CD4-positive, CD25-positive, alpha-beta regulatory T cell (primary cell): ENCODE data around the gene HMX2. TPM values are rescaled to one million over a fixed set of nuclear protein-coding genes. Genes with fewer than 3 reads are reported as not detected.

Source experiments
- ATAC-seq, 2 donors: fragments of 150-1000 bp; cut with Tn5 transposase; one replicate each; pipeline ENCODE4 v1.10.0; 2021; ENCODE audit warnings: low read depth in 2 of 2, moderate number of reproducible peaks in 2 of 2, moderate library complexity in 1 of 2
- DNase-seq, 3 donors: peaks; one replicate each; pipeline versions ENCODE4 v3.0.0 to v3.0.0-alpha.2; 2012 to 2022; ENCODE audit warnings: mixed read lengths in 1 of 3
- H3K27ac ChIP-seq: one replicate; pipeline ENCODE4 v1.7.0; 2013; ENCODE audit warnings: mild to moderate bottlenecking, low read length; ENCODE audit not compliant: insufficient read depth, poor library complexity, severe bottlenecking
- H3K27me3 ChIP-seq: one replicate; pipeline ENCODE4 v1.7.0; 2013; ENCODE audit warnings: low read length; ENCODE audit not compliant: control insufficient read depth, insufficient read depth
- H3K36me3 ChIP-seq: one replicate; pipeline ENCODE4 v1.7.0; 2013; ENCODE audit warnings: mild to moderate bottlenecking, low read length, moderate library complexity; ENCODE audit not compliant: control insufficient read depth, insufficient read depth
- H3K4me1 ChIP-seq: 2 replicates; pipeline ENCODE4 v1.7.0; 2013; ENCODE audit warnings: mild to moderate bottlenecking, low read length; ENCODE audit not compliant: insufficient read depth, control insufficient read depth, poor library complexity, severe bottlenecking
- H3K4me3 ChIP-seq: one replicate; pipeline ENCODE4 v1.7.0; 2013; ENCODE audit warnings: low read depth, mild to moderate bottlenecking, low read length, moderate library complexity
- H3K9me3 ChIP-seq, 2 experiments: 1 replicate in 1 of 2; 2 replicates in 1 of 2; pipeline ENCODE4 v1.7.0; 2013; ENCODE audit warnings: low read length in 2 of 2, mild to moderate bottlenecking in 1 of 2, moderate library complexity in 1 of 2; ENCODE audit not compliant: control insufficient read depth in 2 of 2
- H3K27ac Mint-ChIP-seq, 3 donors: one replicate each; pipeline ENCODE4 v1.8.0; 2020 to 2022; ENCODE audit warnings: mild to moderate bottlenecking in 3 of 3, mixed read lengths in 3 of 3, moderate library complexity in 2 of 3
- H3K27me3 Mint-ChIP-seq: one replicate; pipeline ENCODE4 v1.8.0; 2022; ENCODE audit warnings: mild to moderate bottlenecking, mixed read lengths
- H3K36me3 Mint-ChIP-seq: one replicate; pipeline ENCODE4 v1.8.0; 2020; ENCODE audit warnings: mixed read lengths
- H3K4me1 Mint-ChIP-seq, 4 donors: one replicate each; pipeline ENCODE4 v1.8.0; 2020 to 2022; ENCODE audit warnings: mixed read lengths in 4 of 4, mild to moderate bottlenecking in 1 of 4
- H3K4me3 Mint-ChIP-seq, 4 donors: one replicate each; pipeline ENCODE4 v1.8.0; 2020 to 2022; ENCODE audit warnings: mild to moderate bottlenecking in 4 of 4, mixed read lengths in 4 of 4, moderate library complexity in 3 of 4
- H3K9me3 Mint-ChIP-seq, 7 donors: one replicate each; pipeline ENCODE4 v1.8.0; 2020 to 2022; ENCODE audit warnings: mixed read lengths in 7 of 7, mild to moderate bottlenecking in 3 of 7, moderate library complexity in 2 of 7
- polyA plus RNA-seq, 4 donors: library from polyadenylated mRNA; unstranded; fragments of 300-500 nt; fragmentation: Illumina TruSeq; gene quantifications; one replicate each; pipeline ENCODE4 v1.2.3, GENCODE V29; 2021
- total RNA-seq: library from RNA; stranded (reverse); gene quantifications from one replicate; pipeline ENCODE4 v1.2.3, GENCODE V29; 2022

Gene HMX2
- total and polyA plus RNA-seq, 5 donors from 2014 or later: 0.37 TPM; not detected in 4

GRCh38 chr10:123119081-123119480 is 28.9 kb upstream of the HMX2 start:
- Mint-ChIP-seq H3K4me1 (no peaks in the 10 kb centered on the region), H3K27me3 (peaks cover 57% of the 10 kb centered on the region), H3K36me3 (no peaks in the 10 kb centered on the region), H3K4me3 (no peak overlapping the region), H3K27ac (no peak overlapping the region), H3K9me3 (peaks cover 0 to 1% (median 0%) of the 10 kb centered on the region in 7 donors)
- Histone ChIP-seq H3K36me3 (no peaks in the 10 kb centered on the region), H3K4me1 (no peaks in the 10 kb centered on the region), H3K27ac (no peak overlapping the region), H3K4me3 (no peak overlapping the region), H3K27me3 (peaks cover 13% of the 10 kb centered on the region), H3K9me3 (no peaks in the 10 kb centered on the region)
- DNase-seq (no peak), ATAC-seq (no peak)

DNA sequence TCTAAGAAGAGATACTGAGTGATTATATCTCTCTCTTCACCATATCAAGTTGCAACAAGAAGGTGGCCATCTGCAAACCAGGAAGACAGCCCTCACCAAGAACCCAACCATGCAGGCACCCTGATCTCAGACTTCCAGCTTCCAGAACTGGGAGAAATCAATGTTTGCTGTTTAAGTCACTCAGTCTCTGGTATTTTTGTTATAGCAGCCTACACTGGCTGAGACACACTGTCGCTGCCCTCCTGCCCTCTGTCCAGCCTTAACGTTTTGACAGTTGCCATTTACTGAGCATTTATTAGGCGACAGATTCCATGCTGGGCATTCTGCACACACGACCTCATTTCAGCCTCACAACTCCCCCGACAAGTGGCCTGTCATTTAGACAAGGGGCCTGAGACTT is 21.7 kb upstream of the HMX2 start:
- Mint-ChIP-seq H3K4me1 (no peaks in the 10 kb centered on the region), H3K4me3 (no peak overlapping the region), H3K9me3 (peaks cover 0 to 3% (median 0%) of the 10 kb centered on the region in 7 donors), H3K27ac (no peak overlapping the region), H3K36me3 (no peaks in the 10 kb centered on the region), H3K27me3 (peaks cover 53% of the 10 kb centered on the region)
- peaks cover 46% of the 10 kb centered on the region for H3K27me3 ChIP-seq
- ATAC-seq (no peak), DNase-seq (no peak)
- no peaks in the 10 kb centered on the region for H3K4me1 ChIP-seq
- H3K9me3 ChIP-seq: no peaks in the 10 kb centered on the region
- H3K4me3 ChIP-seq: no peak overlapping the region
- H3K27ac ChIP-seq: no peak overlapping the region
- no peaks in the 10 kb centered on the region for H3K36me3 ChIP-seq

GRCh38 chr10:123129618-123130271 is 18.2 kb upstream of the HMX2 start:
- Mint-ChIP-seq H3K9me3 (peaks cover 0 to 6% (median 0%) of the 10 kb centered on the region in 7 donors), H3K27me3 (peaks cover 76% of the 10 kb centered on the region), H3K36me3 (no peaks in the 10 kb centered on the region), H3K4me1 (peaks cover 0 to 23% (median 16%) of the 10 kb centered on the region in 4 donors), H3K27ac (no peak overlapping the region), H3K4me3 (no peak overlapping the region)
- peaks cover 70% of the 10 kb centered on the region for H3K27me3 ChIP-seq
- no peaks in the 10 kb centered on the region for H3K36me3 ChIP-seq
- no peak for DNase-seq
- no peak overlapping the region for H3K27ac ChIP-seq
- no peaks in the 10 kb centered on the region for H3K9me3 ChIP-seq
- H3K4me3 ChIP-seq: no peak overlapping the region
- peaks cover 22% of the 10 kb centered on the region for H3K4me1 ChIP-seq
- no peak for ATAC-seq

- Histone ChIP-seq H3K4me1 (peaks cover 53% of the 10 kb centered on the region), H3K9me3 (no peaks in the 10 kb centered on the region), H3K4me3 (peak overlapping the region; percentile 37), H3K27ac (no peak overlapping the region), H3K36me3 (no peaks in the 10 kb centered on the region), H3K27me3 (peaks cover 56% of the 10 kb centered on the region)
- ATAC-seq (peak; percentile 69 to 75), DNase-seq (peak; percentile 73 to 89 (median 83))
- Mint-ChIP-seq H3K4me3 (peak overlapping the region; percentile 80 to 86 (median 82)), H3K27ac (peak overlapping the region; percentile 39 to 79 (median 69)), H3K27me3 (peaks cover 76% of the 10 kb centered on the region), H3K36me3 (no peaks in the 10 kb centered on the region), H3K9me3 (peaks cover 0 to 7% (median 0%) of the 10 kb centered on the region in 7 donors), H3K4me1 (peaks cover 0 to 37% (median 24%) of the 10 kb centered on the region in 4 donors)
Observed at GRCh38 chr10:123132576-123133477, 15.1 kb upstream of the HMX2 start.

DNA sequence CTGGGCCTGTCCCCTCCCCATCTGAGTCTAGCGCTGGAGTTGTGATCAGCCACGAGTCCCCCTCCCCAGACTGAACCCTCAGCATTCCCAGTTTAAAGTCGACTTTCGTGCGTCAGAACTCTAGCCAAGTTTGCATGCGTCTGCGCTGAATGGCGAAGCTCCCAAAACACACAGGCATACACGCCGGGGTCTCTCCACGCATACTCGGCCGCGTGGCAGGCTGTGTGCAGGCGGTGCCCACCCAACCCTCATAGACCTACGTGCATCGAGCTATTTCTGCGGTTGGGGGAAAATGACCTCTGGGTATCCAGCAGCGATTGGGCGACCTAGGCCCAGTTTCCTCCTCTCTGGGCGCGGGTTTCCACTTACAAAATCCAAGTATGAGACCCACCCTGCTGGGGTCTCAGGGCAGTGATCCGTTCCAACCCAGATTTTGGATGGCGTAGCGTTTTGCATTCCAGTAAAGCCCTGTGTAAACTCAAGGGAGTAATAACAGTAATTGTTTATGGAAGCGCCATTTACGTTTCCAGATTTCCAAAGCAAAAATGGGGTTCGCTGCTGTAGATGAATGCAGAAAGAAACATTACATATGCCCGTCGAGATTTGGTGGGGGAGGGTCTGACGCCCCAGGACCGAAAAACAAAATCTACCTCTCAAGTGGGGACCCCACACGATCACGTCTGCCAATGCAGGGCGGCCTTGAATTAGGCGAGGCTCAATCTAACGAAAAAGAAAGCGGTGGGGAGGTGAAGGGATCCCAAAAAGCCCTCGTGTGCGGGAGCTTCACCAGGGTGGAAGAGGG is 14.2 kb upstream of the HMX2 start:
- ATAC-seq: no peak
- H3K9me3 ChIP-seq: no peaks in the 10 kb centered on the region
- peaks cover 79% of the 10 kb centered on the region for H3K27me3 Mint-ChIP-seq
- no peak overlapping the region for H3K4me3 ChIP-seq
- peak overlapping the region in 2 of 3 donors; percentile 52 to 76 for H3K27ac Mint-ChIP-seq
- no peak overlapping the region for H3K27ac ChIP-seq
- peaks cover 0 to 4% (median 0%) of the 10 kb centered on the region in 7 donors for H3K9me3 Mint-ChIP-seq
- no peaks in the 10 kb centered on the region for H3K36me3 ChIP-seq
- H3K27me3 ChIP-seq: peaks cover 48% of the 10 kb centered on the region
- H3K4me1 ChIP-seq: peaks cover 54% of the 10 kb centered on the region
- peak overlapping the region; percentile 42 to 84 (median 80) for H3K4me3 Mint-ChIP-seq
- no peaks in the 10 kb centered on the region for H3K36me3 Mint-ChIP-seq
- DNase-seq: no peak
- peaks cover 0 to 46% (median 26%) of the 10 kb centered on the region in 4 donors for H3K4me1 Mint-ChIP-seq

- DNase-seq (peak in 1 of 3 donors; percentile 32), ATAC-seq (no peak)
- no peak overlapping the region for H3K4me3 ChIP-seq
- Mint-ChIP-seq H3K27ac (peak overlapping the region in 2 of 3 donors; percentile 52 to 76), H3K4me1 (peaks cover 0 to 50% (median 30%) of the 10 kb centered on the region in 4 donors), H3K9me3 (peaks cover 0 to 4% (median 0%) of the 10 kb centered on the region in 7 donors), H3K36me3 (no peaks in the 10 kb centered on the region), H3K27me3 (peaks cover 83% of the 10 kb centered on the region), H3K4me3 (peak overlapping the region; percentile 42 to 84 (median 78))
- no peaks in the 10 kb centered on the region for H3K36me3 ChIP-seq
- H3K27ac ChIP-seq: no peak overlapping the region
- peaks cover 55% of the 10 kb centered on the region for H3K4me1 ChIP-seq
- H3K27me3 ChIP-seq: peaks cover 47% of the 10 kb centered on the region
- no peaks in the 10 kb centered on the region for H3K9me3 ChIP-seq
Observed at GRCh38 chr10:123134343-123134914, 13.5 kb upstream of the HMX2 start.

DNA sequence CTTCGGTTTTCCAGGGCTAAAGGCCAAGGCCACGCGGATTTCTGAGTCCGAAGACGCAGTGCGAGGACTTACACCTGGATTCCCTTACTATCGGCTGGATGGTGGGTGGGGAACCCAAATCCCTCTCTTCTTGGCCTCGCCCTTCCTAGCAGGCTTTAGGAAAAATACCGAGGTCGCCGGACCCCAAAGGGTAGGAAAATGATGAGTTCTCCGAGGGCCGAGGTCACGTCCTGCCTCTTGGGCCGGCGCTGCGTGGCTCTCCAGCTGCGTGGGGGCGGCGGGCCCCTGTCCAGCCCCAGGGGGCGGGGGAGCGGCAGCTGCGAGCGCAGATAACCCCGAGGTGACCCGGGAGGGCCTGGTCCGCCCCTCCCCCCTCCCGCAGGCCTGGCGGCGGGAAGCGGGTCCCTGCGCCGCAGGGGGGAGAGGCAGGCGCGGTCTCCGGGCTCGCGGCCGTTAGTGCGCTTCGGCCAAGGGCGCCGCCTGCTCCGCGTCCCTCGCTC is 13.0 kb upstream of the HMX2 start:
- Mint-ChIP-seq H3K27me3 (peaks cover 83% of the 10 kb centered on the region), H3K4me3 (peak overlapping the region in 3 of 4 donors; percentile 54 to 84 (median 75)), H3K27ac (no peak overlapping the region), H3K9me3 (peaks cover 0 to 4% (median 0%) of the 10 kb centered on the region in 7 donors), H3K36me3 (no peaks in the 10 kb centered on the region), H3K4me1 (peaks cover 0 to 51% (median 34%) of the 10 kb centered on the region in 4 donors)
- H3K4me1 ChIP-seq: peaks cover 61% of the 10 kb centered on the region
- H3K9me3 ChIP-seq: no peaks in the 10 kb centered on the region
- DNase-seq: no peak
- no peaks in the 10 kb centered on the region for H3K36me3 ChIP-seq
- peaks cover 42% of the 10 kb centered on the region for H3K27me3 ChIP-seq
- H3K4me3 ChIP-seq: peak overlapping the region; percentile 26
- no peak for ATAC-seq
- H3K27ac ChIP-seq: no peak overlapping the region
